ENCODE data around the gene FADS6.

DNA sequence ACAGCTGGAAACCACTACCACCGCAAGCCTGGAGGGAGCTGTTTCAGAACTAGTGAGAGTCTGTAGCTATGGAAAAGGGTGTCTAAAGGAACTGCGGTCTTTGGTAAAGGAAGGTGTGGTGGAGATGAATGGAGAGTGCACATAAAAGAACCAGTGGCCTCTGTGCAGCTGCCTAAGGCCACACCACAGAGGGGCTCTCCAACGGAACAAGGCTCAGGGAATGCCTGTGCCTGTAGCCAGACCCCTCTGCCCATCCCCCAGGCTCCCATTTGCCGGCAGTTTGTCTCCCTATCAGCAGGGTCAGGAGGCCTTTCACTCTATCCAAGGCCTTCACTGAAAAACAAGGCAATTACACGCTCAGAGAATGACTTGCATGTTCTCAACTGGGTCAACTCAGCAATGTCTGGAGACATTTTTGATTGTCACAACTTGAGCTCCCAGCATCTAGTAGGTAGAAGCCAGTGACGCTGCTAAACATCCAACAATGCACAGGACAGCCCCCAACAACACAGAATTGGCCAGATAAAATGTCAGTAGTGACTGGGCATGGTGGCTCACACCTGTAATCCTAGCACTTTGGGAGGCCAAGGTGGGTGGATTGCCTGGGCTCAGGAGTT lies 17.3 kb downstream of the FADS6 start:
- TF ChIP-seq POLR2A (IDR thresholded peaks at IDR 0.05) (no peak), EP300 (IDR thresholded peaks at IDR 0.05) (no peak), POLR2AphosphoS5 (IDR thresholded peaks at IDR 0.05) (no peak)
- TF ChIP-seq, protein P1, sequence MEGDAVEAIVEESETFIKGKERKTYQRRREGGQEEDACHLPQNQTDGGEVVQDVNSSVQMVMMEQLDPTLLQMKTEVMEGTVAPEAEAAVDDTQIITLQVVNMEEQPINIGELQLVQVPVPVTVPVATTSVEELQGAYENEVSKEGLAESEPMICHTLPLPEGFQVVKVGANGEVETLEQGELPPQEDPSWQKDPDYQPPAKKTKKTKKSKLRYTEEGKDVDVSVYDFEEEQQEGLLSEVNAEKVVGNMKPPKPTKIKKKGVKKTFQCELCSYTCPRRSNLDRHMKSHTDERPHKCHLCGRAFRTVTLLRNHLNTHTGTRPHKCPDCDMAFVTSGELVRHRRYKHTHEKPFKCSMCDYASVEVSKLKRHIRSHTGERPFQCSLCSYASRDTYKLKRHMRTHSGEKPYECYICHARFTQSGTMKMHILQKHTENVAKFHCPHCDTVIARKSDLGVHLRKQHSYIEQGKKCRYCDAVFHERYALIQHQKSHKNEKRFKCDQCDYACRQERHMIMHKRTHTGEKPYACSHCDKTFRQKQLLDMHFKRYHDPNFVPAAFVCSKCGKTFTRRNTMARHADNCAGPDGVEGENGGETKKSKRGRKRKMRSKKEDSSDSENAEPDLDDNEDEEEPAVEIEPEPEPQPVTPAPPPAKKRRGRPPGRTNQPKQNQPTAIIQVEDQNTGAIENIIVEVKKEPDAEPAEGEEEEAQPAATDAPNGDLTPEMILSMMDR (IDR thresholded peaks at IDR 0.05), result no peak
